Chondrocyte (in vitro differentiated cells): Measurements from ENCODE around the gene CRYBA4. TPM values are rescaled to one million over a fixed set of nuclear protein-coding genes. Genes with fewer than 3 reads are reported as not detected.

Experiments
- DNase-seq: peaks from one replicate; pipeline ENCODE4 v3.0.0; 2021; ENCODE audit warnings: mixed read lengths, low spot score
- H3K27ac Mint-ChIP-seq: one replicate; pipeline ENCODE4 v1.8.0; 2021; ENCODE audit warnings: mild to moderate bottlenecking, moderate library complexity, mixed read lengths; ENCODE audit not compliant: unreplicated experiment
- H3K27me3 Mint-ChIP-seq: 2 replicates; pipeline ENCODE4 v1.8.0; 2021; ENCODE audit warnings: low read depth, mixed read lengths
- H3K36me3 Mint-ChIP-seq: 2 replicates; pipeline ENCODE4 v1.8.0; 2021; ENCODE audit warnings: low read depth, mixed read lengths
- H3K4me1 Mint-ChIP-seq: 2 replicates; pipeline ENCODE4 v1.8.0; 2021; ENCODE audit warnings: low read depth, mild to moderate bottlenecking, mixed read lengths
- H3K4me3 Mint-ChIP-seq: one replicate; pipeline ENCODE4 v1.8.0; 2021; ENCODE audit warnings: mild to moderate bottlenecking, moderate library complexity, mixed read lengths; ENCODE audit not compliant: unreplicated experiment
- H3K9me3 Mint-ChIP-seq: 2 replicates; pipeline ENCODE4 v1.8.0; 2021; ENCODE audit warnings: low read depth, mixed read lengths
- CTCF ChIP-seq: fragments of 200-600 bp; sonication (generic); IDR thresholded peaks from 2 replicates; pipeline ENCODE4 v1.5.0; 2021; ENCODE audit warnings: antibody characterized with exemption, mild to moderate bottlenecking, moderate library complexity
- total RNA-seq: library from RNA; stranded (reverse); gene quantifications from 3 replicates; pipeline ENCODE4 v1.2.1, GENCODE V29; 2021

The CRYBA4 gene
- total RNA-seq, 1 donor from 2014 or later: not detected

- Mint-ChIP-seq H3K4me3 (peak overlapping the region; percentile 70), H3K27ac (no peak overlapping the region), H3K27me3 (peaks cover 5% of the 10 kb centered on the region), H3K9me3 (no peaks in the 10 kb centered on the region), H3K4me1 (peaks cover 23% of the 10 kb centered on the region), H3K36me3 (no peaks in the 10 kb centered on the region)
- no peak for DNase-seq
- TF ChIP-seq CTCF: no peak
Measured at GRCh38 chr22:26658161-26658560, 36.4 kb downstream of the CRYBA4 start.

- Mint-ChIP-seq H3K36me3 (no peaks in the 10 kb centered on the region), H3K27me3 (peaks cover 2% of the 10 kb centered on the region), H3K27ac (peak overlapping the region; percentile 88), H3K9me3 (no peaks in the 10 kb centered on the region), H3K4me1 (peaks cover 23% of the 10 kb centered on the region), H3K4me3 (peak overlapping the region; percentile 70)
- no peak for DNase-seq
- no peak for TF ChIP-seq CTCF
Measured at GRCh38 chr22:26658671-26659478, 37.1 kb downstream of the CRYBA4 start.

- Mint-ChIP-seq H3K27me3 (peaks cover 2% of the 10 kb centered on the region), H3K4me1 (peaks cover 28% of the 10 kb centered on the region), H3K4me3 (no peak overlapping the region), H3K36me3 (no peaks in the 10 kb centered on the region), H3K9me3 (no peaks in the 10 kb centered on the region), H3K27ac (no peak overlapping the region)
- no peak for DNase-seq
- TF ChIP-seq CTCF: no peak
Measured at GRCh38 chr22:26660356-26660755, 38.6 kb downstream of the CRYBA4 start.

GRCh38 chr22:26660961-26661578 lies 39.3 kb downstream of the CRYBA4 start:
- H3K4me1 Mint-ChIP-seq: peaks cover 35% of the 10 kb centered on the region
- no peaks in the 10 kb centered on the region for H3K9me3 Mint-ChIP-seq
- H3K27me3 Mint-ChIP-seq: peaks cover 2% of the 10 kb centered on the region
- H3K4me3 Mint-ChIP-seq: no peak overlapping the region
- H3K27ac Mint-ChIP-seq: no peak overlapping the region
- no peaks in the 10 kb centered on the region for H3K36me3 Mint-ChIP-seq
- no peak for TF ChIP-seq CTCF
- no peak for DNase-seq

GRCh38 chr22:26662160-26662559 lies 40.4 kb downstream of the CRYBA4 start:
- no peak overlapping the region for H3K27ac Mint-ChIP-seq
- H3K36me3 Mint-ChIP-seq: no peaks in the 10 kb centered on the region
- H3K4me1 Mint-ChIP-seq: peaks cover 34% of the 10 kb centered on the region
- H3K27me3 Mint-ChIP-seq: peaks cover 2% of the 10 kb centered on the region
- no peak overlapping the region for H3K4me3 Mint-ChIP-seq
- H3K9me3 Mint-ChIP-seq: no peaks in the 10 kb centered on the region
- no peak for TF ChIP-seq CTCF
- no peak for DNase-seq
